Keratinocyte (primary cell): Measurements from ENCODE around the gene MBTPS1.

ENCODE experiments used
- EZH2 ChIP-seq: IDR thresholded peaks from one replicate; pipeline ENCODE4 v1.6.1; 2012; ENCODE audit warnings: inconsistent platforms, mild to moderate bottlenecking, low read length, moderate library complexity
- TF ChIP-seq, protein P1 (sequence below), 3 experiments: IDR thresholded peaks in 1 of 3; conservative IDR thresholded peaks in 1 of 3; optimal IDR thresholded peaks in 1 of 3; 2 replicates in 2 of 3; 3 replicates in 1 of 3; pipeline versions ENCODE3 to v1.5.1; 2011; ENCODE audit warnings: low read length in 3 of 3, mild to moderate bottlenecking in 3 of 3, moderate library complexity in 2 of 3, control low read depth in 1 of 3, inconsistent platforms in 1 of 3; ENCODE audit not compliant: insufficient read depth in 2 of 3; ENCODE audit errors: extremely low read depth in 1 of 3

- TF ChIP-seq, protein P1, sequence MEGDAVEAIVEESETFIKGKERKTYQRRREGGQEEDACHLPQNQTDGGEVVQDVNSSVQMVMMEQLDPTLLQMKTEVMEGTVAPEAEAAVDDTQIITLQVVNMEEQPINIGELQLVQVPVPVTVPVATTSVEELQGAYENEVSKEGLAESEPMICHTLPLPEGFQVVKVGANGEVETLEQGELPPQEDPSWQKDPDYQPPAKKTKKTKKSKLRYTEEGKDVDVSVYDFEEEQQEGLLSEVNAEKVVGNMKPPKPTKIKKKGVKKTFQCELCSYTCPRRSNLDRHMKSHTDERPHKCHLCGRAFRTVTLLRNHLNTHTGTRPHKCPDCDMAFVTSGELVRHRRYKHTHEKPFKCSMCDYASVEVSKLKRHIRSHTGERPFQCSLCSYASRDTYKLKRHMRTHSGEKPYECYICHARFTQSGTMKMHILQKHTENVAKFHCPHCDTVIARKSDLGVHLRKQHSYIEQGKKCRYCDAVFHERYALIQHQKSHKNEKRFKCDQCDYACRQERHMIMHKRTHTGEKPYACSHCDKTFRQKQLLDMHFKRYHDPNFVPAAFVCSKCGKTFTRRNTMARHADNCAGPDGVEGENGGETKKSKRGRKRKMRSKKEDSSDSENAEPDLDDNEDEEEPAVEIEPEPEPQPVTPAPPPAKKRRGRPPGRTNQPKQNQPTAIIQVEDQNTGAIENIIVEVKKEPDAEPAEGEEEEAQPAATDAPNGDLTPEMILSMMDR (optimal IDR thresholded peaks at IDR 0.05 in 1 of 3, IDR thresholded peaks at IDR 0.05 in 1 of 3, conservative IDR thresholded peaks at IDR 0.05 in 1 of 3; ENCODE audit: extremely low read depth in 1 of 3, insufficient read depth in 2 of 3, low read length in 3 of 3): no peak
- TF ChIP-seq EZH2: no peak
Measured at GRCh38 chr16:84110527-84110926, 6.2 kb downstream of the MBTPS1 start.
